Measurements from ENCODE around the gene SHD. TPM values are rescaled to one million over a fixed set of nuclear protein-coding genes. Genes with fewer than 3 reads are reported as not detected.

Gene SHD
- total RNA-seq, 1 experiment from 2014 or later = 0.46 TPM

DNA sequence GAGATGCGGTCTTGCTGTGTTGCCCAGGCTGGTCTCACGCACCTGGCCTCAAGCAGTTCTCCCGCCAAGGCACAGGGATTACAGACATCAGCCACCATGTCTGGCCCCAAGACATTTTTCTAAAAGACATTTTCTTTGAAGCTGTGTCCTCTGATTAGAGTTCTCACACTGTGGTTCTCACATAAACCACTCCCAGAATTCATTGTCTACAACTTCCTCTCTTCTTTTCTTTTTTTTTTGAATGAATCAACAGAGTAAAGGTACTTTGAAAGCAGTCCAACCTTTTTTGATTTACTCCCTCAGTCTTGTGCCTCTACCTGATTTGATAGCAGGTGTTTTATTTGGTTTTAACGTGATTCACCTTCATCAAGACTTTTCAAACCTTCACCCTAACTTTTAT is 14.3 kb upstream of the SHD start:
- DNase-seq (ENCODE audit: low read depth, low spot score) (no peak), ATAC-seq (no peak)
- Histone ChIP-seq H3K27me3 (ENCODE audit: control insufficient read depth, insufficient read depth, low read length) (no peaks in the 10 kb centered on the region), H3K36me3 (ENCODE audit: control insufficient read depth, insufficient read depth, low read length) (no peaks in the 10 kb centered on the region), H3K4me1 (ENCODE audit: control insufficient read depth, insufficient read depth, low read length) (no peaks in the 10 kb centered on the region), H3K4me3 (ENCODE audit: low read depth in 2 of 2, low read length in 2 of 2) (no peak overlapping the region), H3K9me3 (ENCODE audit: control insufficient read depth, insufficient read depth, low read depth, low read length) (no peaks in the 10 kb centered on the region), H3K27ac (ENCODE audit: low read length) (no peak overlapping the region)
- TF ChIP-seq, protein P1, sequence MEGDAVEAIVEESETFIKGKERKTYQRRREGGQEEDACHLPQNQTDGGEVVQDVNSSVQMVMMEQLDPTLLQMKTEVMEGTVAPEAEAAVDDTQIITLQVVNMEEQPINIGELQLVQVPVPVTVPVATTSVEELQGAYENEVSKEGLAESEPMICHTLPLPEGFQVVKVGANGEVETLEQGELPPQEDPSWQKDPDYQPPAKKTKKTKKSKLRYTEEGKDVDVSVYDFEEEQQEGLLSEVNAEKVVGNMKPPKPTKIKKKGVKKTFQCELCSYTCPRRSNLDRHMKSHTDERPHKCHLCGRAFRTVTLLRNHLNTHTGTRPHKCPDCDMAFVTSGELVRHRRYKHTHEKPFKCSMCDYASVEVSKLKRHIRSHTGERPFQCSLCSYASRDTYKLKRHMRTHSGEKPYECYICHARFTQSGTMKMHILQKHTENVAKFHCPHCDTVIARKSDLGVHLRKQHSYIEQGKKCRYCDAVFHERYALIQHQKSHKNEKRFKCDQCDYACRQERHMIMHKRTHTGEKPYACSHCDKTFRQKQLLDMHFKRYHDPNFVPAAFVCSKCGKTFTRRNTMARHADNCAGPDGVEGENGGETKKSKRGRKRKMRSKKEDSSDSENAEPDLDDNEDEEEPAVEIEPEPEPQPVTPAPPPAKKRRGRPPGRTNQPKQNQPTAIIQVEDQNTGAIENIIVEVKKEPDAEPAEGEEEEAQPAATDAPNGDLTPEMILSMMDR (IDR thresholded peaks at IDR 0.05) = no peak
- TF ChIP-seq POLR2AphosphoS5 (IDR thresholded peaks at IDR 0.05; ENCODE audit: low read depth, low read length) (no peak), TCF7L2 (IDR thresholded peaks at IDR 0.05; ENCODE audit: low read depth, low read length) (no peak), SIN3A (IDR thresholded peaks at IDR 0.05; ENCODE audit: borderline replicate concordance, insufficient read depth, low read depth, low read length) (no peak)
- TF ChIP-seq, protein P2, sequence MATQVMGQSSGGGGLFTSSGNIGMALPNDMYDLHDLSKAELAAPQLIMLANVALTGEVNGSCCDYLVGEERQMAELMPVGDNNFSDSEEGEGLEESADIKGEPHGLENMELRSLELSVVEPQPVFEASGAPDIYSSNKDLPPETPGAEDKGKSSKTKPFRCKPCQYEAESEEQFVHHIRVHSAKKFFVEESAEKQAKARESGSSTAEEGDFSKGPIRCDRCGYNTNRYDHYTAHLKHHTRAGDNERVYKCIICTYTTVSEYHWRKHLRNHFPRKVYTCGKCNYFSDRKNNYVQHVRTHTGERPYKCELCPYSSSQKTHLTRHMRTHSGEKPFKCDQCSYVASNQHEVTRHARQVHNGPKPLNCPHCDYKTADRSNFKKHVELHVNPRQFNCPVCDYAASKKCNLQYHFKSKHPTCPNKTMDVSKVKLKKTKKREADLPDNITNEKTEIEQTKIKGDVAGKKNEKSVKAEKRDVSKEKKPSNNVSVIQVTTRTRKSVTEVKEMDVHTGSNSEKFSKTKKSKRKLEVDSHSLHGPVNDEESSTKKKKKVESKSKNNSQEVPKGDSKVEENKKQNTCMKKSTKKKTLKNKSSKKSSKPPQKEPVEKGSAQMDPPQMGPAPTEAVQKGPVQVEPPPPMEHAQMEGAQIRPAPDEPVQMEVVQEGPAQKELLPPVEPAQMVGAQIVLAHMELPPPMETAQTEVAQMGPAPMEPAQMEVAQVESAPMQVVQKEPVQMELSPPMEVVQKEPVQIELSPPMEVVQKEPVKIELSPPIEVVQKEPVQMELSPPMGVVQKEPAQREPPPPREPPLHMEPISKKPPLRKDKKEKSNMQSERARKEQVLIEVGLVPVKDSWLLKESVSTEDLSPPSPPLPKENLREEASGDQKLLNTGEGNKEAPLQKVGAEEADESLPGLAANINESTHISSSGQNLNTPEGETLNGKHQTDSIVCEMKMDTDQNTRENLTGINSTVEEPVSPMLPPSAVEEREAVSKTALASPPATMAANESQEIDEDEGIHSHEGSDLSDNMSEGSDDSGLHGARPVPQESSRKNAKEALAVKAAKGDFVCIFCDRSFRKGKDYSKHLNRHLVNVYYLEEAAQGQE (IDR thresholded peaks at IDR 0.05; ENCODE audit: insufficient read depth in 1 of 2, low read depth in 2 of 2, low read length in 1 of 2) = no peak
- in situ Hi-C loops (cut with HindIII; ENCODE audit: low pct_unique_long_range_greater_than_20kb, low sequenced_read_pairs) = no loop called here
- intact Hi-C loops (cut with micrococcal nuclease; ENCODE audit: unreplicated experiment) = no loop called here
- POLR2A ChIA-PET = no interaction called here
- no TSS peak for BruUV-seq (replicated peaks)
- CTCF ChIA-PET = interaction anchor here (0.6 kb wide), 1 partner anchor 78 kb away, joined by 5 read pairs; no protein-coding TSS in a partner anchor

DNA sequence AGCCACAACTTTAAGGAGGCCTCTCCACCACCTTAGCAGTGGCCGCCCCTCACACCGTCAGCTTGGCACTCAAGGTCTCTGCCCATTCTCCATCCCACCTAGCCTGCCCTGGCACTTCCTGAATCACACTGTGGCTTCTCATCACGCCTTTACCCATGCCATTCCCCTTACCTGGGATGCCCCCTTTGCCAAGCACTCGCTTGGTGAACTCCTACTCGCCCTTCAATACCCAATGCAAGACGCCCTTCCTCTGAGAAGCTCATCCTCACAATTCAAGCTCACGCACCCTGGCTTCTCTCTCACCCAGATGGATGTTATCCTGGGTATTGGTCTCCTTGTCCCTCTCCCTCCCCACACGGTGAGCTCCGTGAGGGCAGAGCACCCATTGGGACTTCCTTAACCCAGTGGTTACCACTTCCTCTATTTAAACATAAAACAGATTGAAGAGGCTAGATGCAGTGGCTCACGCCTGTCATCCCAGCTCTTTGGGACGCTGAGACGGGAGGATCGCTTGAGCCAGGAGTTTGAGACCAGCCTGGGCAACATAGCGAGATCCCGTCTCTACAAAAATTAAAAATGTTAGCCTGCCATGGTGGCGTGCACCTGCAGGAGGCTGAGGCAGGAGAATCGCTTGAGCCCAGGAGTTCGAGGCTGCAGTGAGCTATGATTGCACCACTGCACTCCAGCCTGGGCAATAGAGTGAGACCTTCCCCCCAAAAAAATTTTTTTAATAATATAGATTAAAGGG is 12.6 kb upstream of the SHD start:
- Histone ChIP-seq H3K9me3 (ENCODE audit: control insufficient read depth, insufficient read depth, low read depth, low read length) (no peaks in the 10 kb centered on the region), H3K27ac (ENCODE audit: low read length) (no peak overlapping the region), H3K4me1 (ENCODE audit: control insufficient read depth, insufficient read depth, low read length) (no peaks in the 10 kb centered on the region), H3K27me3 (ENCODE audit: control insufficient read depth, insufficient read depth, low read length) (no peaks in the 10 kb centered on the region), H3K4me3 (ENCODE audit: low read depth in 2 of 2, low read length in 2 of 2) (no peak overlapping the region), H3K36me3 (ENCODE audit: control insufficient read depth, insufficient read depth, low read length) (no peaks in the 10 kb centered on the region)
- ATAC-seq (no peak), DNase-seq (ENCODE audit: low read depth, low spot score) (no peak)
- TF ChIP-seq, protein P1 (IDR thresholded peaks at IDR 0.05) = no peak
- TF ChIP-seq, protein P2 (IDR thresholded peaks at IDR 0.05; ENCODE audit: insufficient read depth in 1 of 2, low read depth in 2 of 2, low read length in 1 of 2) = no peak
- TF ChIP-seq POLR2AphosphoS5 (IDR thresholded peaks at IDR 0.05; ENCODE audit: low read depth, low read length) (no peak), TCF7L2 (IDR thresholded peaks at IDR 0.05; ENCODE audit: low read depth, low read length) (no peak), SIN3A (IDR thresholded peaks at IDR 0.05; ENCODE audit: borderline replicate concordance, insufficient read depth, low read depth, low read length) (no peak)
- BruUV-seq (replicated peaks) = no TSS peak
- intact Hi-C loops (cut with micrococcal nuclease; ENCODE audit: unreplicated experiment) (loop anchor here (2.0 kb wide), 1 partner anchor 84 kb away; no protein-coding TSS in a partner anchor), in situ Hi-C loops (cut with HindIII; ENCODE audit: low pct_unique_long_range_greater_than_20kb, low sequenced_read_pairs) (no loop called here)
- ChIA-PET POLR2A (no interaction called here), CTCF (interaction anchor here (0.7 to 1.7 kb wide), 6 partner anchors 33 to 1052 kb away, joined by 3 to 15 read pairs (median 4); partner anchors contain the start of gene STAP2)
